ENCODE data around the gene TMEM187.

TMEM187 gene

DNA sequence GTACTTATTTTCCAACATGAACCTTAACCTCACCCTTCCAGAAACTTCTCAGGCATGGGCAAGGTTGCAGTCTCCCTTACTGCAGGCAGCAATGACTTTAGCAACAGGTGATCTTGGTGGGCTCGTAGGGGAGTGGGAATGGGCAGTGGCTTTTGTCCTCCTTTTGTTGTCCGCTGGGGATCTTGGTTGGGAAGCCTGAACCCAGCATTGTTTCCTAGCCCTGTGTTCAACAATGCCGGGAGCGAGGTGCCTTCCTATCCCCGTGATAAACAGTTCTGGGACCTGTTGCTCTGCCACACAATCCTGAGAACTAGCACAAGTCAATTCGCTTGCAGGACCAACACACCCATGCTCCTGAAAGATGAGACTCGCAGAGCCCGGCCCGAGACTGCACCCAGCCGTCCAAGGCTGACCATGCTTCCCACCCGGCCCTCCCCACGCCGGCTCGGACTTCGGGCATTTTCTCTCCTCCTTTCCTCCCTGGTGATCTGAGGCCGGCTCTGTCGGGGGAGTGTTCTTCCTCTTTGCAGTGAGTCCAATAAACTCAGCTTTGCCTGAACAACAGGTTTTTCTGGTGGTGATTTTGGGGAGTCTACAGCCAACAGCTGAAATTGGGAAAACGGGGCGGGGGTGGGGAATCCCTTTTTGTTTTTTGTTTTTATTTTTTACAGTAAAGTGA is 26.9 kb downstream of the TMEM187 start:
- H3K27me3 Mint-ChIP-seq, result peaks cover 1% of the 10 kb centered on the region
- intact Hi-C loops (cut with micrococcal nuclease), result no loop called here
- no peak overlapping the region for H3K27ac Mint-ChIP-seq
- peaks cover 26% of the 10 kb centered on the region for H3K4me1 Mint-ChIP-seq (ENCODE audit: low read depth)
- H3K36me3 Mint-ChIP-seq (ENCODE audit: low read depth), result no peaks in the 10 kb centered on the region
- no peaks in the 10 kb centered on the region for H3K9me3 Mint-ChIP-seq
- no peak overlapping the region for H3K4me3 Mint-ChIP-seq

DNA sequence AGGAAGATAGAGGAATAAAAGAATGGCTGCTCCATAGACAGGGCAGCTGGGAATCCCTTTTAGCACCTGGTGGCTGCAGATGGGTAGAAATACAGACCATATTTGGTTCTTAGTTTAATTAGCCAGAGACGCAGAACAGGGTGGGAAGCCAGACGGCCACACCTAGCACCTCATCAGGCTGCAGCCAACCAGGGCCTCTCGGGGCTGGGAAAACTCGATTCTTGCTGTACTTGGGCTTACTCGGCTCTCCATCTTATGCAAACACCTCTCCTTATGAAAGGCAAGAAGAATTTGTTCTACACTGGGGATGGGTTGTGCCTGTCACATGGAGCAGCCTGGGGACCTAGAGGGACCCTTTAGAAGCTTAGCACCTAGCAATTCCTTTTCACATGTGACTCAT is 27.5 kb downstream of the TMEM187 start:
- H3K27me3 Mint-ChIP-seq, result peaks cover 1% of the 10 kb centered on the region
- H3K9me3 Mint-ChIP-seq, result no peaks in the 10 kb centered on the region
- intact Hi-C loops (cut with micrococcal nuclease), result no loop called here
- H3K36me3 Mint-ChIP-seq (ENCODE audit: low read depth), result no peaks in the 10 kb centered on the region
- H3K4me3 Mint-ChIP-seq, result no peak overlapping the region
- peaks cover 26% of the 10 kb centered on the region for H3K4me1 Mint-ChIP-seq (ENCODE audit: low read depth)
- H3K27ac Mint-ChIP-seq, result no peak overlapping the region

DNA sequence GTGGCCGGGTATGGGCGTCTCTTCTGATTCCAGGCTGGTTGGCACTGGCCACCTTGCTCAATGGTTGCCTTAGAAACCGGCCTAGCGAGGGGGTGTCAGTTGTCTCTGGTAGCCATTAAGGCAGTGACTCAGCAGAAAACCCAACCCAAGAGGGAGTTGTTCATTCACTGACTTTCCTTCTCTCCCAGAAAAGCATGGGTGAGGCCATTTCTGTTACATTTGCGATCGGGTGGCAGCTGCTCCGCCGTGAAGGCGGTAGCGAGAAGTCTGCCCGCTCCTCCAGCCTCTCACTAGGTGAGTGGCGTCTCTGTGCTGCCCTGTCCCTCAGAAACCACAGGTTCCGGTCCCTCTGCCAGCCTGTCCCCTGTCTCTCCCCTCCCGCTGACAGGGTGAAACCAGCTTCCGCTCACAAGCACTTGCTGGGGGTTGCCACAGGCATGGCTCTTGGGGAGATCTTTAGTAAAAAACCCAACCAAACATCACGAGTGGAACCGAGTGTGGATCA is 29.7 kb downstream of the TMEM187 start:
- peaks cover 1% of the 10 kb centered on the region for H3K27me3 Mint-ChIP-seq
- intact Hi-C loops (cut with micrococcal nuclease), result no loop called here
- H3K36me3 Mint-ChIP-seq (ENCODE audit: low read depth), result peaks cover 10% of the 10 kb centered on the region
- H3K9me3 Mint-ChIP-seq, result no peaks in the 10 kb centered on the region
- peaks cover 30% of the 10 kb centered on the region for H3K4me1 Mint-ChIP-seq (ENCODE audit: low read depth)
- H3K4me3 Mint-ChIP-seq, result peak overlapping the region; percentile 52
- H3K27ac Mint-ChIP-seq, result peak overlapping the region; percentile 84

- Mint-ChIP-seq H3K27me3 (no peaks in the 10 kb centered on the region), H3K27ac (no peak overlapping the region), H3K9me3 (no peaks in the 10 kb centered on the region)
Observed at GRCh38 chrX:154004315-154004714, 31.8 kb downstream of the TMEM187 start.

GRCh38 chrX:154006947-154007346 is 34.4 kb downstream of the TMEM187 start:
- intact Hi-C loops (cut with micrococcal nuclease), result no loop called here
- Mint-ChIP-seq H3K36me3 (ENCODE audit: low read depth) (peaks cover 38% of the 10 kb centered on the region), H3K9me3 (no peaks in the 10 kb centered on the region), H3K4me3 (no peak overlapping the region), H3K4me1 (ENCODE audit: low read depth) (peaks cover 49% of the 10 kb centered on the region), H3K27ac (peak overlapping the region; percentile 68), H3K27me3 (no peaks in the 10 kb centered on the region)

More at GRCh38 chrX:154004315-154004714, 31.8 kb downstream of the TMEM187 start:
- Mint-ChIP-seq H3K4me1 (ENCODE audit: low read depth) (peaks cover 45% of the 10 kb centered on the region), H3K4me3 (no peak overlapping the region), H3K36me3 (ENCODE audit: low read depth) (peaks cover 21% of the 10 kb centered on the region)
- intact Hi-C loops (cut with micrococcal nuclease), result no loop called here

GRCh38 chrX:154008521-154008920 is 36.0 kb downstream of the TMEM187 start:
- peak overlapping the region; percentile 51 for H3K4me3 Mint-ChIP-seq
- peaks cover 36% of the 10 kb centered on the region for H3K4me1 Mint-ChIP-seq (ENCODE audit: low read depth)
- H3K27me3 Mint-ChIP-seq, result no peaks in the 10 kb centered on the region
- peaks cover 54% of the 10 kb centered on the region for H3K36me3 Mint-ChIP-seq (ENCODE audit: low read depth)
- H3K9me3 Mint-ChIP-seq, result no peaks in the 10 kb centered on the region
- peak overlapping the region; percentile 68 for H3K27ac Mint-ChIP-seq
- intact Hi-C loops (cut with micrococcal nuclease), result no loop called here

DNA sequence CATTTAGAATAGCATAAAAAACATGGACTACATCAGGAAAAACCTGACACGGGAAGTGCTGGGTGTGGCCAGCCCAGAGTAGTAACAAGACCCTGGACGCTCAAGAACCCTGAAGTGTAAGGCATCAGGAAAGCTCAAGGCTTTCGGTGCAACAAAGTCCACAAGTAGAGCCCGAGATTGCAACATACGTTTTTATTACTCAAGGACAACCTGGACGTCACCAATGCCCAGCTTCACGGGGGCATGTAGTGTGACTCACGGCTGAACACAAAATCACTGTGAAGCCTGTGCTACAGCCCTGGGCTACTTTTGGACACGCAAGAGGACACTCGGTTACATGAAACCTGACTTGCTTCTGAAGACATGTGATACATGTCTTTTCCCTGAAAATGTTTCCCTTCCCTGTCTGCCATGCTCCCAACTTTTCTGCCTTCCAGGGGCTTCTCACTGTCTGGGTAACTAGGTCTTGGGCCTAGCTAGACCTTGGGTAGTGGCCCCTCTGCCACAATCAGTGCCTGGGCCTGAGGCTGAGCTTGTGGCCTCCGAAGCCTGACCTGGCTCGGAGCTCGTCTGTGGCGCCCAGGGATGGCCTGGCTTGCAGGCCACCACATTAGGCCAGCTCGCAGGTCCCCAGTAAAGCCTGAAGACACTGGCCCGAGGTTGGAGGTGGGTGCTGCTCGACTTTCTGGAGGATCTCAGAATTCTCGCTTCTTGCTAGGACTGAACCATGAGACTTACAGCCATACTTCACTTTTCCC is 38.0 kb downstream of the TMEM187 start:
- H3K4me3 Mint-ChIP-seq, result no peak overlapping the region
- peaks cover 43% of the 10 kb centered on the region for H3K4me1 Mint-ChIP-seq (ENCODE audit: low read depth)
- H3K36me3 Mint-ChIP-seq (ENCODE audit: low read depth), result peaks cover 73% of the 10 kb centered on the region
- no peaks in the 10 kb centered on the region for H3K27me3 Mint-ChIP-seq
- intact Hi-C loops (cut with micrococcal nuclease), result loop anchor here (5.0 kb wide), 2 partner anchors 38 to 42 kb away; partner anchors contain the start of genes HCFC1 and TMEM187
- H3K9me3 Mint-ChIP-seq, result no peaks in the 10 kb centered on the region
- no peak overlapping the region for H3K27ac Mint-ChIP-seq

DNA sequence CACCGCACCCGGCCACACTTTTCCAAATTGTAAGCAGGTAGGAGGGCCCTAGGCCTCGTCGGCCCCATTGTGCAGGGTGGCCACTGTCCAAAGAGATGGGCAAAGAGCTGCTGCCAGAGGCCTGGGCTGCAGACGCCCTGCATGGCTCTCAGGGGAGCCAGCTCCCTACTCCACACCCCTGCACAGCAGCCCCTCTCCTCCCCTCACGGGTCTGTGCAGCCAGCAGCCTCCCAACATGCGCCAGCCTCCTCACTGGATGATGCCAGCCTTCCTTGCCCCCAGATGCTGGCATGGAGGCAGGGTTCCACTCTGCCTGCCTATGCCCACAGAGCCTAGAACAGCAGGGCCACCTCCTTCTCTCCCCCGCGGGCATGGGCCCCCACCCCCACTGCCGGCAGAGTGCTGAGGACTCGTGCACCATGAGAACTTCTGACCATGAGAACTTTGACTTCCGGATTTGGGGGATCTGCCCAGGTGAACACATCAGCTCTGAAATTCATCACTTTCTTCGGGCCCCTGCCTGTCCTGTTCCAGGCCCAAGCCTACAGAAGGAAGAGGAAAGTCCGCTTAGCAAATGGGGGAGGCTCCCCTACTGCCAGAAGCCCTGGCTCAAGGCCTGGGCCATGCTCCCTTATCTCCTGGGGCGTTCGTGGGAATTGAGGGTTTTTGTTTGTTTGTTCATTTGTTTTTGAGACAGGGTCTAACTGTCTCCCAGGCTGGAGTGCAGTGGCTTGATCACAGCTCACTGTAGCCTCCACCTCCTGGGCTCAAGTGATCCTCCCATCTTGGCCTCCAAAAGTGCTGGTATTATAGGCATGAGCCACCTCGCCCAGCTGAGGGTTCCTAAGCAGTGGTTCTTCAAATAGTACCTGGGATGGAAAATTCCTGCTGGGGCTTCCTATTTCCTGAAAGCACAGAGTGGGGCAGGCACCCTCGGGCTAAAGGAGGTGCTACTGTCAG is 39.1 kb downstream of the TMEM187 start:
- intact Hi-C loops (cut with micrococcal nuclease), result loop anchor here (5.0 kb wide), 2 partner anchors 39 to 41 kb away; partner anchors contain the start of genes HCFC1 and TMEM187
- Mint-ChIP-seq H3K27me3 (no peaks in the 10 kb centered on the region), H3K27ac (no peak overlapping the region), H3K4me3 (no peak overlapping the region), H3K4me1 (ENCODE audit: low read depth) (peaks cover 50% of the 10 kb centered on the region), H3K36me3 (ENCODE audit: low read depth) (peaks cover 74% of the 10 kb centered on the region), H3K9me3 (no peaks in the 10 kb centered on the region)

GRCh38 chrX:154012336-154012991 is 39.9 kb downstream of the TMEM187 start:
- Mint-ChIP-seq H3K27me3 (no peaks in the 10 kb centered on the region), H3K27ac (no peak overlapping the region), H3K36me3 (ENCODE audit: low read depth) (peaks cover 82% of the 10 kb centered on the region), H3K4me3 (no peak overlapping the region), H3K9me3 (no peaks in the 10 kb centered on the region), H3K4me1 (ENCODE audit: low read depth) (peaks cover 44% of the 10 kb centered on the region)
- intact Hi-C loops (cut with micrococcal nuclease), result loop anchor here (5.0 kb wide), 2 partner anchors 40 kb away; partner anchors contain the start of genes HCFC1 and TMEM187

- Mint-ChIP-seq H3K4me1 (ENCODE audit: low read depth) (peaks cover 41% of the 10 kb centered on the region), H3K27me3 (no peaks in the 10 kb centered on the region), H3K9me3 (no peaks in the 10 kb centered on the region), H3K4me3 (no peak overlapping the region), H3K27ac (no peak overlapping the region), H3K36me3 (ENCODE audit: low read depth) (peaks cover 88% of the 10 kb centered on the region)
- intact Hi-C loops (cut with micrococcal nuclease), result loop anchor here (5.0 kb wide), 2 partner anchors 39 to 41 kb away; partner anchors contain the start of genes HCFC1 and TMEM187
Observed at GRCh38 chrX:154013001-154013421, 40.5 kb downstream of the TMEM187 start.

DNA sequence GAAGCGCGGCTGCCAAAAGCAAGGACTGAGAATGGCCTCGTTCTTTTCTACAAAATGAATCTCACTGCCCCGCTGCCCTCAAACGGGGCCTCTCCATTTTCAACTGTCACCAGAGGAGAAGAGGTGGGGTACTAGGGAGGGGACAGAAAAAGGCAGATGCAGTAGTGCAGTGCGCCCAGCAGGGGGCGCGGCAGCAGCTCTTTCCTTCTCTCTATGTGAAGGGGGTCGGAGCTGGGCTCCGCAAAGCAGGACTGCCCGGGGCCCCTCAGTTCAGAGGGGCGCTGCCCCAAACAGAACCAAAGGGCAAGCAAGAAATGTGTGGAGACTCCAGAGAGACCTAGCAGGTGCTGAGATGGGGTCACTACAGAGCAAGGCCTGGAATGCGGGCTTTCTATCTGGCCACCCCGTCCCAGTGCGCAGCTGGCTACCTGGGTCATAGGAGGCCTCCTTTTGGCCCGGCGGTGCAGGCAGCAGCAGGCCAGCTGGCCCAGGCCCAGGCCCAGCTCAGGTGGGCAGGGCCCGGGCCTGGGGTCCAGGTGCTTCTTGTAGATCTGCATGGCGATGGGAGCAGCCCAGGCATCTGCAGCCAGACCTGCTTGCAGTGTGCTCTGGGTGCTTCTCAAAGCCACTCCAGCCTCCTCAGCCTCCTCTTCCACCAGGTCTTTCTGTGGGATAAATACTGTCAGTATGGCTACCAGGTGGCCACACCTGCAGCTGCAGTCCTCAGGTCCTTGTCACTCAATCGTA is 41.2 kb downstream of the TMEM187 start:
- Mint-ChIP-seq H3K4me1 (ENCODE audit: low read depth) (peaks cover 41% of the 10 kb centered on the region), H3K27me3 (no peaks in the 10 kb centered on the region), H3K9me3 (no peaks in the 10 kb centered on the region), H3K4me3 (no peak overlapping the region), H3K27ac (no peak overlapping the region), H3K36me3 (ENCODE audit: low read depth) (peaks cover 89% of the 10 kb centered on the region)
- intact Hi-C loops (cut with micrococcal nuclease), result loop anchor here (5.0 kb wide), 2 partner anchors 39 to 41 kb away; partner anchors contain the start of genes HCFC1 and TMEM187
